Mucosa of gallbladder (tissue), 1 donor: ENCODE data around the gene PHF12. TPM values are rescaled to one million over a fixed set of nuclear protein-coding genes. Genes with fewer than 3 reads are reported as not detected.

Source experiments
- DNase-seq: peaks from one replicate; pipeline ENCODE4 v3.0.0-alpha.2; 2020; ENCODE audit warnings: low spot score
- total RNA-seq: library from RNA; stranded (reverse); gene quantifications from one replicate; pipeline ENCODE4 v1.2.1, GENCODE V29; 2021
- donor health status: DM: no; HTN: no; CAD: no.

The PHF12 gene
- total RNA-seq, 1 donor from 2014 or later = 44.5 TPM

- DNase-seq = no peak
These were observed 90.9 kb downstream of the PHF12 start for GRCh38 chr17:28860363-28860808.

GRCh38 chr17:28858801-28859355 is 92.4 kb downstream of the PHF12 start:
- DNase-seq = no peak

GRCh38 chr17:28857905-28858800 is 93.2 kb downstream of the PHF12 start:
- no peak for DNase-seq

- no peak for DNase-seq
These were observed 95.2 kb downstream of the PHF12 start for GRCh38 chr17:28856028-28856574.

- no peak for DNase-seq
These were observed 96.0 kb downstream of the PHF12 start for GRCh38 chr17:28855336-28855679.

Other genes starting within 250 kb of the PHF12 start
- gene PROCA1, start 239.6 kb downstream of the PHF12 start, total RNA-seq = 4.5 TPM
- 70.2 TPM for gene RAB34, start 233.7 kb downstream of the PHF12 start, total RNA-seq
- gene RPL23A, start 231.5 kb downstream of the PHF12 start, total RNA-seq = 1,157 TPM
- 6.3 TPM for gene TLCD1, start 225.3 kb downstream of the PHF12 start, total RNA-seq
- gene NEK8, start 222.7 kb downstream of the PHF12 start, total RNA-seq = 8.1 TPM
- gene TRAF4, start 207.5 kb downstream of the PHF12 start, total RNA-seq = 115 TPM
- gene FAM222B, start 108.7 kb downstream of the PHF12 start, total RNA-seq = 45.3 TPM
- 33.6 TPM for gene ERAL1, start 96.5 kb downstream of the PHF12 start, total RNA-seq
- gene FLOT2, start 53.8 kb downstream of the PHF12 start, total RNA-seq = 113 TPM
- 10.9 TPM for gene DHRS13, start 48.4 kb downstream of the PHF12 start, total RNA-seq
- gene SEZ6, start 54.5 kb upstream of the PHF12 start, total RNA-seq = not detected
- gene PIPOX, start 91.6 kb upstream of the PHF12 start, total RNA-seq = 3.5 TPM
- 198 TPM for gene MYO18A, start 228.9 kb upstream of the PHF12 start, total RNA-seq